Esophagus muscularis mucosa (tissue), 4 donors: Measurements from ENCODE around the gene CTDSPL2.
"Not testable (repeated sequence)": the region's sequence is repeated elsewhere in the genome, so short reads cannot be mapped to it uniquely, and the experiment has no call there.

ENCODE experiments used
- EP300 ChIP-seq: sonication (generic); formaldehyde crosslinking; IDR thresholded peaks from one replicate; pipeline ENCODE4 v1.6.1; 2017; ENCODE audit warnings: antibody characterized with exemption
- POLR2A ChIP-seq: fragments of 450-650 bp; IDR thresholded peaks from one replicate; pipeline ENCODE4 v1.6.1; 2017; ENCODE audit warnings: antibody characterized with exemption, moderate library complexity, mild to moderate bottlenecking, low read depth
- TF ChIP-seq, protein P1 (sequence below), 3 experiments: fragments of 200-600 bp in 2 of 3; fragments of 450-650 bp in 1 of 3; sonication (generic) in 2 of 3; IDR thresholded peaks; one replicate each; pipeline ENCODE4 v1.5.1; 2017 to 2019; ENCODE audit warnings: antibody characterized with exemption in 3 of 3, mild to moderate bottlenecking in 2 of 3, moderate library complexity in 1 of 3

GRCh38 chr15:44560926-44561325, 133.5 kb downstream of the CTDSPL2 start:
- TF ChIP-seq, protein P1, sequence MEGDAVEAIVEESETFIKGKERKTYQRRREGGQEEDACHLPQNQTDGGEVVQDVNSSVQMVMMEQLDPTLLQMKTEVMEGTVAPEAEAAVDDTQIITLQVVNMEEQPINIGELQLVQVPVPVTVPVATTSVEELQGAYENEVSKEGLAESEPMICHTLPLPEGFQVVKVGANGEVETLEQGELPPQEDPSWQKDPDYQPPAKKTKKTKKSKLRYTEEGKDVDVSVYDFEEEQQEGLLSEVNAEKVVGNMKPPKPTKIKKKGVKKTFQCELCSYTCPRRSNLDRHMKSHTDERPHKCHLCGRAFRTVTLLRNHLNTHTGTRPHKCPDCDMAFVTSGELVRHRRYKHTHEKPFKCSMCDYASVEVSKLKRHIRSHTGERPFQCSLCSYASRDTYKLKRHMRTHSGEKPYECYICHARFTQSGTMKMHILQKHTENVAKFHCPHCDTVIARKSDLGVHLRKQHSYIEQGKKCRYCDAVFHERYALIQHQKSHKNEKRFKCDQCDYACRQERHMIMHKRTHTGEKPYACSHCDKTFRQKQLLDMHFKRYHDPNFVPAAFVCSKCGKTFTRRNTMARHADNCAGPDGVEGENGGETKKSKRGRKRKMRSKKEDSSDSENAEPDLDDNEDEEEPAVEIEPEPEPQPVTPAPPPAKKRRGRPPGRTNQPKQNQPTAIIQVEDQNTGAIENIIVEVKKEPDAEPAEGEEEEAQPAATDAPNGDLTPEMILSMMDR (IDR thresholded peaks at IDR 0.05), result not testable (repeated sequence)
- TF ChIP-seq POLR2A, EP300: not testable (repeated sequence)
